ENCODE results near the gene KANTR.
A peak's percentile ranks its signal among the peaks of the same experiment; 100 is the strongest.

Gene KANTR

DNA sequence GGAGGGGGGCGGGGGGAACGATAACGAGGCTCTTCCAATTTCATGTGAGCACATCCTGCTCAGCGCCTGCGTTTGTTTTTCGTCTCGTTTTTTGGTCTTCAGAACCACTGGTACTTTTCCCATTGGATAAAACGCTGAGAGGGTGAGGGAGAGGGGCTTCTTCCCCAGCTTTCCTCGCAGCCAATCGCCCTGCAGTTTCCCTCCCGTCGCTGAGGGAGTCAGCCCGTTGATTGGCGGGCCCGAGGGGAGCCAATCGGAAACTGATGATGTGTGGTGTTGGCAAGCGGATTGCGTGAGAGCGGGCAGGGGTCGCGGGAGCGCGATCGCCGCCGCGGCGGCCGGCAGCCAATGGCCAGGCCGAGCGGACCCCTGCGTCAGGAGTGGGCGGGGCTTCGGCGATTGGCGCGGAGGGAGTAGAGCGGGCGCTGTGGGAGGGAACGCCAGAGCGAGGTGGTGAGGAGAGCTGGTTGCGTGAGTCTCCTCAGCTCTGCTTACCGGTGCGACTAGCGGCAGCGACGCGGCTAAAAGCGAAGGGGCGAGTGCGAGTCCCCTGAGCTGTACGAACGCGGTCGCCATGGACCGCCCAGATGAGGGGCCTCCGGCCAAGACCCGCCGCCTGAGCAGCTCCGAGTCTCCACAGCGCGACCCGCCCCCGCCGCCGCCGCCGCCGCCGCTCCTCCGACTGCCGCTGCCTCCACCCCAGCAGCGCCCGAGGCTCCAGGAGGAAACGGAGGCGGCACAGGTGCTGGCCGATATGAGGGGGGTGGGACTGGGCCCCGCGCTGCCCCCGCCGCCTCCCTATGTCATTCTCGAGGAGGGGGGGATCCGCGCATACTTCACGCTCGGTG lies 11.8 kb upstream of the KANTR start, which contains the start of gene TSPYL2:
Gene TSPYL2, plus strand, starts transcription at position 443 of the 848 bp plus-strand sequence. Its CDS starts 132 bp downstream, at position 575.
- peak; percentile 93 for DNase-seq

DNA sequence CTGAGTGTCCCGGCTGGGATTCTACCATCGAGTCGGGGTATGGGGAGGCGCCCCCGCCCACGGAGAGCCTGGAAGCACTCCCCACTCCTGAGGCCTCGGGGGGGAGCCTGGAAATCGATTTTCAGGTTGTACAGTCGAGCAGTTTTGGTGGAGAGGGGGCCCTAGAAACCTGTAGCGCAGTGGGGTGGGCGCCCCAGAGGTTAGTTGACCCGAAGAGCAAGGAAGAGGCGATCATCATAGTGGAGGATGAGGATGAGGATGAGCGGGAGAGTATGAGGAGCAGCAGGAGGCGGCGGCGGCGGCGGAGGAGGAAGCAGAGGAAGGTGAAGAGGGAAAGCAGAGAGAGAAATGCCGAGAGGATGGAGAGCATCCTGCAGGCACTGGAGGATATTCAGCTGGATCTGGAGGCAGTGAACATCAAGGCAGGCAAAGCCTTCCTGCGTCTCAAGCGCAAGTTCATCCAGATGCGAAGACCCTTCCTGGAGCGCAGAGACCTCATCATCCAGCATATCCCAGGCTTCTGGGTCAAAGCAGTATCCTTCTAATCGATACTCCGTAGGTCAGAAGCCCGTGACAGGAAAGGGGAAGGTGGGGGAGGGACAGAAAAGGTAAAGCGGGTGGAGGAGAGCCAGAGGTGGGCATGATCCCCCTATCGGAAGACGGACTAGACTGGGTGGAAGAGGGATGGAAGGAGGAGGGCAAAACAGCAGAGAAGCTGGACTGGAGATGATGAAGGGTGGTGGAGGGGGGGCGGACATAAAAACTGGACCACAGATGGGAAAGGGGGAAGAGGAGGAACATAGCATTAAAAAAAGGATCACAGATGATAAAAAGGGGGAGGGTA lies 10.9 kb upstream of the KANTR start:
- no peak for DNase-seq

DNA sequence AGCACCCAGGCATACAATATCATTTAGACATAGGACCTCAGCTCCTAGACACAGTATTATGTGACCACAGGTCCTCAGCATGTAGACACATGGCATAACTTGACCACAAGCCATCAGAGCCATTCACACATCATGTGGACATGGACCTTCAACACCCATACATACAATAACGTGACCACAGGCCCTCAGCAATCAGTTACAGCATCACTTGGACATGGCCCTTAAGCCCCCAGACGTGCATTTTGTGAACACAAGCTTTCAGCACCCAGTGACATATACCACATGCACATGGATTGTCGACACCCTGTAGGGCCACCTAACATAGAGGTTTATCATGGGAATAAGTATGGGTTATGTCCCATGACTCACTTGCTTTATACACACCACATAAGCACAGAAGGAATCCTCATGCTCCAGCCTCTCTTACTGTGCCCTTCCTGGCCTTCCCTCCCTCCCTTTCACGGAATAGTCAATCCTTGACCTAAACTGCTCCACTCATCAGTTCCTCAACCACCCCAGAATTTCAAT lies 9.8 kb upstream of the KANTR start:
- DNase-seq = no peak

DNA sequence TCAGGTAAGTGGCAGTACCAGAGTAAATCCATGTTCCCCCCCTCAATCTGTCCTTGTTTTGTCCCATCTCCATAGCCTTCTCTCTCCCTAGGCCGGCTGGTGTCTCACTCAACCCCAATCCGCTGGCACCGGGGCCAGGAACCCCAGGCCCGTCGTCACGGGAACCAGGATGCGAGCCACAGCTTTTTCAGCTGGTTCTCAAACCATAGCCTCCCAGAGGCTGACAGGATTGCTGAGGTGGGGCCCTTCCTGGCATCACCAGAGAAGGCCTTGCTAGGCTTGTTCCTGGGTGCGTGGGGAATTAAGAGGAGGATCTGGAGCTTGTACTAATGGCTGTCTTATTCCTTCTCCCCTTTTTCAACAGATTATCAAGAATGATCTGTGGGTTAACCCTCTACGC lies 9.1 kb upstream of the KANTR start:
- DNase-seq = no peak

DNA sequence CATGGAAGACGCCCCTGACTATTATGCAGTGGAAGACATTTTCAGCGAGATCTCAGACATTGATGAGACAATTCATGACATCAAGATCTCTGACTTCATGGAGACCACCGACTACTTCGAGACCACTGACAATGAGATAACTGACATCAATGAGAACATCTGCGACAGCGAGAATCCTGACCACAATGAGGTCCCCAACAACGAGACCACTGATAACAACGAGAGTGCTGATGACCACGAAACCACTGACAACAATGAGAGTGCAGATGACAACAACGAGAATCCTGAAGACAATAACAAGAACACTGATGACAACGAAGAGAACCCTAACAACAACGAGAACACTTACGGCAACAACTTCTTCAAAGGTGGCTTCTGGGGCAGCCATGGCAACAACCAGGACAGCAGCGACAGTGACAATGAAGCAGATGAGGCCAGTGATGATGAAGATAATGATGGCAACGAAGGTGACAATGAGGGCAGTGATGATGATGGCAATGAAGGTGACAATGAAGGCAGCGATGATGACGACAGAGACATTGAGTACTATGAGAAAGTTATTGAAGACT lies 8.2 kb upstream of the KANTR start:
- DNase-seq = no peak

DNA sequence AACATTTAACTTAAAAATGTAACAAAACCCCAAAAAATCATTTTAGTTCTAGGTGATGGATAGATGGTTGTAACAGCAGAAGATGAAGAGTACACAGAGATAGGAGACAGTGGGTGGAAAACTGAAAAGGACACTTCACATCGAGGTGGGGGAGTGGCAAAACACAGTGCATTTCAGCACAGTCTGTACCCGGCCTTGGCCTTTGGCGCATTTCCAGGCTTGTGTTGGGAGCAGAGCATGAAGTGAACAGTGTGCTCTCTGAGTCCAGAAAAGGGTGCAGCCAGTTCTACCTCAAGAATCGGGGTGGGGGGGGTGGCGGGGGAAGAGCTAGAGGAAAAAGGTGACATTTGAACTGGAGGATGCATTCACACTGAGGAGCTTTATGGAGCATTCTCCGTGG lies 7.5 kb upstream of the KANTR start:
- DNase-seq = no peak

DNA sequence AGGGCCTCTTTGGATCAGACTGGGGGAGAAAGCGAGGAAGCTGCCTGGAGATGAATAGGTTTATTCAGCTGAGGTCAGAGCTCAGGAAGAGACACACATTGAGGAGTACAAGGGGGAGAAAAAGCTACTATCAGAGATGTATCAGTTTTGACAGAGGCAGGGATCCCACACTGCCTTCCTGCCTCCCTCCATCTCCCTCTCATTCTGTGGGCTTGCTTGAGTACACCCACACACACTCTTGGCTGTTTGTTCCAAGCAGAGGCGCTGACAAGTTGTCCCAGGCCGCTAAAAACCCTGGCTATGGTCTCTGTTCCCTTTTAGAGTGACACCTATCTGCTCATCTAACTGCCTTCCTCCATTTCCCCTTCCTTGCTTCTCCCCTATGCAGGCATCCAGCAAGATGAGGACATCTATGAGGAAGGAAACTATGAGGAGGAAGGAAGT lies 6.5 kb upstream of the KANTR start:
- DNase-seq = no peak

DNA sequence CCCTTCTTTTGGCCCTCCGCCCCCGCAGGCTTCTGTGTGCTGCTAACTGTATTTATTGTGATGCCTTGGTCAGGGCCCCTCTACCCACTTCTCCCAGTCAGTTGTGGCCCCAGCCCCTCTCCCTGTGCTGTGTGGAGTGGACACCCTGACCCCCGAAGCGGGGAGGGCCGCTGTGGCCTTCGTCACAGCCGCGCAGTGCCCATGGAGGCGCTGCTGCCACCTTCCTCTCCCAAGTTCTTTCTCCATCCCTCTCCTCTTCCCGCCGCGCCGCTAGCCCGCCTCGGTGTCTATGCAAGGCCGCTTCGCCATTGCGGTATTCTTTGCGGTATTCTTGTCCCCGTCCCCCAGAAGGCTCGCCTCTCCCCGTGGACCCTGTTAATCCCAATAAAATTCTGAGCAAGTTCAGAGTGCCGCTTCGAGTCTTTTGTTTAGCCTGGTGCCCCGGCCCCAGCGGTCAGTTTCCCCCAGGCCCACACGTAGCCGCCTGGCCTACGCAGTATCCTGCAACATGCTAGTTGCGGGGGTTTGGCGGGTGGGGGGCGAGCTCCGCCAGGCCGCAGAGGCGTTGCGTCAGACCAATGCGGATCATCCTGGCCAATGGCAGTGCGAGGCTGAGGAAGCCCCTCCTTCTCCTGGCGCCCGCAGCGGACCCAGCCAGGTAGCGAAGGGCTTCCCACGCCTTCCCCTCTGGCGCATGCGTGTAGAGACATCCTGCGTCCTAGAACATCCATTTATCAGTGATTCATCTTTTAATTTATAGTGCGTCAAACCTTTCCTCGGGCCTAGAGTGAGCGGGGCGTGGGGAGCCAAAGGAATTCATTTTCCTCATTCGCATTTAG lies 5.6 kb upstream of the KANTR start:
- peak; percentile 81 for DNase-seq

DNA sequence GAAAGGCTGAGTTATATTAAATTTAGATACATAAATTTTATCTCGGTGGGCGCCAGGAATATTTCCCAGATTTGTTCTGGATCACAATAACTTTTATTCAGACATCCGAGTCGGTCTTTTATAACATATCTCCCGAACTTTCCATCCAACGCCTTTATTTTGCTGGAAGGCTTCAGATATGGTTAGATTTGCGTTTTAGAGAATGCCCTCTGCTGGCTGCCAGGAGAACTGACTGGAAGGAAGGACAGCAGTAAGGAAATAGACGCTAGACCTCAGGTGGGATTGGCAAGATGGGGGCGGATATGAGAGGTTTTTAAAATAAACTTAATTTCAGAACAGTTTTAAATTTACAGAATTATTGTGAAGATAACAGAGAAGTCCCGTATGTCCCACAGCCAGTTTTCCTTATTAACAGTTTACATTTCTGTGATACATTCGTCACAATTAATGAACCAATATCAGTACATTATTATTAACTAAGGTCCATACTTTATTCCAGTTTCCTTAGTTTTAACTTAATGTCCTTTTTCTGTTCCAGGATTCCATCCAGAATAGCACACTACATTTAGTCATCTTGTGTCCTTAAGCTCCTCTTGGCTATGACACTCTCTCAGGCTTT lies 4.6 kb upstream of the KANTR start:
- no peak for DNase-seq

DNA sequence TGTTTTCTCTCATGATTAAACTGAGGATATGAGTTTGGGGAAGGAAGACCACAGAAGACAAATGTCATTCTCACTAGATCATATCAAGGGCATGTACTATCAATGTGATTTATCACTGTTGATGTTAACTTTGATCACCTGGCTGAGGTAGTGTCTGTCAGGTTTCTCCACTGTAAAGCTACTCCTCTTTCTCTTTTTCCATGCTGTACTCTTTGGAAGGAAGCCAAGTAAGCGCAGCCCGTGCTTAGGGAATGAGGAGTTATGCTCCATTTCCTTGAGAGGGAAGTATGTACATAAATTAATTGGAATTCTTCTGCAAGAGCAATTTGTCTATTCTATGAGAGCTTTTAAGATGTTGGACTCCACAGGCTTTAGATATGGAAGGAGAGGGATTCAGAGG lies 4.0 kb upstream of the KANTR start:
- no peak for DNase-seq

DNA sequence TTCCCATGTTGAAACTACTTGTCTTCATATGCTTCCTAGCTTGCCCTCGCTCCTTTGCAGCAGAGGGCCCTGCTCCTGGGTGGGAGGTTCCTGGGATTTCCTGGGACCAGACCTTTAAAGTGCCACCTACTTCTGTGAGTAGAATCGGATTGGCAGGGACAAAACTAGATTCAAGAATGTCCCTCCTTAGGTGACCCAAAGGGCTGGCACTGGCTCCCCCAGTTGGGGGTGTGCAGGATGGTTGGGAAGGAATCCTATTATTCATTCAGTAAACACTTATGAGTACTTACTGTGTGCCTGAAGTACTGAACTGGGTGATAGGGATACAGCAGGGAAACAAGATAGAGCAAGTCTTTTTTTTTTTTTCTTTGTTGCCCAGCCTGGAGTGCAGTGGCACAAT lies 2.6 kb upstream of the KANTR start:
- DNase-seq = no peak

DNA sequence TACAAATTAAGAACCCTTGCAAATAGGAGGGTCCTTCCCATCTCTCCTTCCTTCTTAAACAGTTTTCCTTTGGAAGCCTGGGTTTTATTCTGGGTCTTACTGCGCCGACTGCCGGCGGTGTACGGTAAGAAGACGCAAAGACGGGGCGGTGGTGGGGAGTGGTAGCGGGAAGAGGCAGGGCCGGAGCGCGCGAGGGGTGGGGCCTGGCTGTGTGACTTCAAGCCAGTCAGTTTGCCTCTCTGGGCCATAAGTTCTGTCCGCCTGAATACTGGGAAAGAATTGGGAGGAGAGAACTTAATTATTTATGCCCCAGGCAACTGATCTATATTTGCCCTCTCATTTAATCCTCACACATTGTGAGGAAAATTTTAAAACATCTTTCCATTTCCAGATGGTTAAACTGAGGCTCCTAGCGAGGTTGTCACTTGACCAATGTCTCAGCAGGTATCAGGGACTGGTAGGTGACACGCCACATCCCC lies 726 bp upstream of the KANTR start:
- DNase-seq = peak; percentile 81

DNA sequence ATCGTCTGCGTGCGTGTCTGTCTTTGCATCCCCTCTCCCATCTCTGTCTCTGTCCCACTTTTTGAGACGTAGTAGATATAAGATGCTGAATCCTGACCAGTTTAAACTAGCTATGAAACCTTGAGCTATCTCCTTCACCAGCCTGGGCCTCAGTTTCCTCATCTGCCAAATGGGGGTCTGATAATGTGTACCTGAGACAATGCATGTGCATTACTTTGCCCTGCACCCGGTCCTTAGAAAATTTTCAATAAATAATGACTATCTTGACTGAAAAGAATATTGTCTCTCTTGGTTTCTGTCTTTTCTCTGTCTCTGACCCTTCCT lies 602 bp downstream of the KANTR start:
- DNase-seq = no peak

DNA sequence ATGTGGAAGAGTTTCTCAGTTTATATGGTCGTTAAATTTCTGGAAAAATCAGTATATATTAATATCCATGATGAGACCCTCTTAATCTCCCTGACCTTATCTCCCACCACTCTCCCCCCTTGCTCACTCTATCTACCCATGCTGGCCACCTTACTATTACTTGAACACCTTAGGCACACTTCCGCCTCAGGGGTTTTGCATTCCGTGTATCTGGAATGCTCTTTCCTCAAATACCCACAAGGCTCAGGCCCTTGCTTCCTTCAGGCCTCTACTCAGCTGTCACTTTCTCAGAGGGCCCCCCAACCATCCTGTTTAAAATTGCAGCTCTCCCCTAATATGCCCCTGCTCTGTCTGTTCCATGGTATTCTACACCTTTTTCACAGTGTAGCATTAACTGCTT lies 1.9 kb downstream of the KANTR start:
- DNase-seq = no peak

DNA sequence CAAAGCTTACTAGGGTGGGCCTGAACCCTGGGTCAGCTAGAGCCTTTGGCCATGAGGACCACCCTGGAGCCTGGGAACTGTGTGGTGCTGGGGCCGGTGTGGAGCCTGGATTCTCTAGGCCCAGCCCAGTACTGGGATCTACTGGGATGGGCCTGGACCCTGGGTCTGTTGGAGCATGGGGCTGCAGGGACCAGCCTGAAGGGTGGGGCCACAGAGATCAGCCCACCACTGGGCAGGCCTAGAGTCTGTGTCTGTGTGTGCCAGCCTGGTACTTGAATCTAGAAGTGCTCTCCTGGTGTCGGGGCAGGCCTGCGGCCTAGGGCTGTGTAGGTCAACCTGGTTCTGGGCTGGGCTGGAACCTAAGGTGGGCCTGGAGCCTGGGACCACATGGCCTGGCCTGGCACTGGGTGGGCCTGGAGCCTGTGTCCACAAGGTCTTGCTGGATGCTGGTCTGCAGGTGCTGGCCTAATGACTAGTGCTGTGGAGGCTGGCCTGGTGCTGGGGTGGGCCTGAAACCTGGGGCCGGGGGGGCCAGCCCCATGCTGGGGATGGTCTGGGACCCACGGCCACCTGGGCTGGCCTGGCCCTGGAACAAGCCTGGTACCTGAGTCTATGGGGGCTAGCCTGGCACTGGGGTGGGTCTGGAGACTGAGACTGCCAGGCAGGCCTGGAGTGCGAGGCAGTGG lies 21.1 kb downstream of the KANTR start:
- DNase-seq = no peak

DNA sequence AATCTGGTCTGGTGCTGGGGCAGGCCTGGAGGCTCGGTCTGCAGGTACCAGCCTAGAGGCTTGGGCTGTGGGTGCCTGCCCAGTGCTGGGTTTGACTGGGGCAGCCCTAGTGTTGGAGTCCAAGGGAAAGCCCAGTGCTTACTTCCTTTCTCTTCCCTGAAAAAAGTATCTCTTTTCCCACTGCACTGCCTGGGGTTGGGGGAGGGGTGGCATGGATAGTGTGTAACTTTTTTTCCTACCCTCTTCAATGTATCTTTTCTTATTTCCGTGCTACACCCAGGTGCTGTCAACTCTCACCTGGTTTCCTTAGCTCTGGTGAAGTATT lies 21.6 kb downstream of the KANTR start:
- no peak for DNase-seq

DNA sequence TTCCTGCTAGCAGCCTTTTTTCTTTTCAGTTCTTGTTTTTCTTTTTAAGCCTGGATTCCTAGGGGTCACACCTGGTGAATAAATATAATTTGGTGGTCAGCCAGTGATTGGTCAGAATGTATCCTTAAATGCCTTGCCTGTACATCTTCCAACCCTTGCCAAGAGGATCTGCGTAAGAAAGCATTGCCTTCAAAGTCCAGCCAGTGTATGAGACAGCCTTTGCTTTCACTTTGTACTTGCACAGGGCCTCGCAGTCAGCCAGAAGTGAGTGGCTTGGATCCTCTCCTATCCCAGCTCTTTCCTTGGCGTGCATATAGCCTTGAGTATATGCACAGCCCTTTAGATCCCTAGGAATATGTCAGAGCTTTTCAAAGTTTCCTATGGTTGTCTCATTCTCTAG lies 22.2 kb downstream of the KANTR start:
- DNase-seq = no peak

DNA sequence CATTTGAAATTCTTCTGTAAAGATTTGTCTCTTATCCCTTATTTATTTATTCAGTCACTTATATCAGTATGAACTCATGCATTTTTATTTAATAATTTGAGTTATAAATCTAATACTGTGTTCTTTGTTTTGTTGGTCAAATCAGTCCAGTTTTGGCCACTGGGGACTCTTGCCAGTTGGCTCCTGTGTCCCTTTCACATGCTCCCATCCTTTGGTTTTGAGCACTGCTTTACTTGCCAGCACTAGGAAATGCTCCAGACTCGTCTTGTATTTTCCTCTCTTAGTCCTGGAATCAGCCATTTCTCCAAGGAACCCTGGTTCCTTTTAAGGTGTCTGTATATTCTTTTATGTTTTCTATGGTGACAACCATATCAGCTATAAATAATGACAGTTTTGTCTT lies 28.1 kb downstream of the KANTR start:
- no peak for DNase-seq

DNA sequence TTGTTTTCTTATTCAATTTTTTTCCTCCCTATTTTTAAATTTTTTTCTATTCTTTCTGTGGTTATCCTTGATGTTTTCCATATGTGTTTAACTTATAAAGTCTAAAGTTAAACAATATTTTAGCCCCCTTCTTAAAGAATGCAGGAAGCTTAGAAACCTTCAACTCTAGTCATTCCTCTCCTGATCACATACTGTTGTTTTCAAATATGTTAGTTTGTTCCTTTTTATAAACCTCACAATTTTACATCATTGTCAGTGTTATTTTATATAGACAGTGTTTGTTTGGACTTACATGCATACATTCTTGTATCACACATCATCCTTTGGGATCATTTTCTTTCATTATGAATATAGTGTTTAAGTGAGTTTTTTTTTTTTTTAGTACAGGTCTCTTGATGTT lies 31.6 kb downstream of the KANTR start:
- DNase-seq = no peak

DNA sequence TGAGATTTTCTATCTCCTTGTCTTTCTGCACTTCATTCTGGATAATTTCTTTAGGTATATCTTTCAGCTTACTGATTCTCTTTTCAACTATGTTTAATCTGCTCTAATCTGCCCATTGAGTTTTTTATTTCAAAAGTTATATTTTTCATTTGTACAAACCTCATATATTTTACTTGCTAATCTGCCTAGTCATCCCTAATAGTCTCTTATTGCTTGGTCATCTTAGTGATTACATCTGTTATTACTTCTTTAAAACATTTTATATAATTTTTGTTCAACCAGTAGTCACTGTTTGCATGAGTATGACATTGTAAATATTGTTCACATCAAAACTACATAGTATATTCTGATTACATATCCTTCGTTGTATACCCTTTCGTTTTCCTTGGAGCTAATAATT lies 32.4 kb downstream of the KANTR start:
- no peak for DNase-seq

DNA sequence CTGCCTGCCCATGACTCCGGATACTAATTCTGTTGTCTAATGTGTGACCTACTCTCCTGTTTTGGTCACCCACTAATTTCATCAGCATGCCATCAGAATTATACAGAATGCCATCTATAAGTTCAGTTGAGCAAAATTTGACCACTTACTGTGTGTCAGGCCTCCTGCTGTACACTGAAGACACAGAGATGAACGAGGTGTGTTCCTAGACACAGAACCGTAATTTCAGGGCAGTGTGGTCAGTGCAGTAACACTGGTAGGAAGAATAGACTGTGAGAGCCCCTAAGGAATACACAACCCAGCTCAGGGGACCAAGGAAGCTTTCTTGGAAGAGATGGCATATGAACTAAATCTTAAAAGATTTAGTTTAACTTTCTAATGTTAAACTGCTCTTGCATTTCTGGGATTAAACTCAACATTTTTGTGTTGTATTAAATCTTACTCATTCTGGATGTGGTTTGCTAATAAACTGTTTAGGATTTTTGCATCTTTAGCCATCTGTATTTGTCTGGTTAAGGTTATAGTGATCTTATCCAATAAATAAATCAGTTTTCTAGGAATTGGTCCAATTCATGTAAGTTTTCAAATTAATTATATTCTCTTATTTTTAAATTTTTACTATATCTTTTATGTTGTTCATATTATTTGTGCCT lies 34.3 kb downstream of the KANTR start:
- DNase-seq = no peak
